Prostate gland (tissue), 2 donors: ENCODE measurements around the gene MBOAT1.

ENCODE experiments used
- POLR2A ChIP-seq: fragments of 450-650 bp; IDR thresholded peaks from one replicate; pipeline ENCODE4 v1.6.1; 2016; ENCODE audit warnings: antibody characterized with exemption, mild to moderate bottlenecking
- POLR2AphosphoS5 ChIP-seq: sonication (generic); formaldehyde crosslinking; IDR thresholded peaks from one replicate; pipeline ENCODE4 v1.6.1; 2017; ENCODE audit warnings: antibody characterized with exemption
- TF ChIP-seq, protein P1 (sequence below), 4 experiments: fragments of 200-600 bp in 2 of 4; fragments of 450-650 bp in 2 of 4; sonication (generic) in 2 of 4; IDR thresholded peaks; 1 replicate in 3 of 4; 2 replicates in 1 of 4; pipeline ENCODE4 v1.5.1; 2016 to 2019; ENCODE audit warnings: antibody characterized with exemption in 4 of 4, mild to moderate bottlenecking in 2 of 4, moderate library complexity in 2 of 4

DNA sequence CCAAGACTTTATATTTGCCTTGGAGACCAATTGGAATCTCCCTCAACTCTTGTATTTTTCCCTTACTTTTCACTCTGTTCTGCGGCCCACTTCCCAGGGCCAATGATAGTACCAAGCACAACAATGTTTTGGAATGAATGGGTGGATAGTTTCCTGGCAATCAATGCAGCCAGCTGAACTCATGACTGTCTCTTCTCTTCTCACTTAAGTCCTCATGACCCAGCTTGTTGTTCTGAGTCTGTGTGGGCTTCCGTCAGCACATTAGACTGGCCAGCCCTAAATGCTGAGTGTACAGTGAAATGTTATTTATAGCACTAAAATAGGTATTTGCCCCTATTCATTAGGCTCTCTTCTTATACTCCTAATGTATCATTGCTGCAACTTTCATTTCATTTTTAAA is 5.6 kb upstream of the MBOAT1 start:
- TF ChIP-seq, protein P1, sequence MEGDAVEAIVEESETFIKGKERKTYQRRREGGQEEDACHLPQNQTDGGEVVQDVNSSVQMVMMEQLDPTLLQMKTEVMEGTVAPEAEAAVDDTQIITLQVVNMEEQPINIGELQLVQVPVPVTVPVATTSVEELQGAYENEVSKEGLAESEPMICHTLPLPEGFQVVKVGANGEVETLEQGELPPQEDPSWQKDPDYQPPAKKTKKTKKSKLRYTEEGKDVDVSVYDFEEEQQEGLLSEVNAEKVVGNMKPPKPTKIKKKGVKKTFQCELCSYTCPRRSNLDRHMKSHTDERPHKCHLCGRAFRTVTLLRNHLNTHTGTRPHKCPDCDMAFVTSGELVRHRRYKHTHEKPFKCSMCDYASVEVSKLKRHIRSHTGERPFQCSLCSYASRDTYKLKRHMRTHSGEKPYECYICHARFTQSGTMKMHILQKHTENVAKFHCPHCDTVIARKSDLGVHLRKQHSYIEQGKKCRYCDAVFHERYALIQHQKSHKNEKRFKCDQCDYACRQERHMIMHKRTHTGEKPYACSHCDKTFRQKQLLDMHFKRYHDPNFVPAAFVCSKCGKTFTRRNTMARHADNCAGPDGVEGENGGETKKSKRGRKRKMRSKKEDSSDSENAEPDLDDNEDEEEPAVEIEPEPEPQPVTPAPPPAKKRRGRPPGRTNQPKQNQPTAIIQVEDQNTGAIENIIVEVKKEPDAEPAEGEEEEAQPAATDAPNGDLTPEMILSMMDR (IDR thresholded peaks at IDR 0.05): no peak
- no peak for TF ChIP-seq POLR2A
- no peak for TF ChIP-seq POLR2AphosphoS5
